Activated B cell treated with CpG ODN at 0.5 μM for 24 hours (primary cell): ENCODE results near the gene ACTN1. TPM values are rescaled to one million over a fixed set of nuclear protein-coding genes. Genes with fewer than 3 reads are reported as not detected.
"Not testable (repeated sequence)": the region's sequence is repeated elsewhere in the genome, so short reads cannot be mapped to it uniquely, and the experiment has no call there.

Experiments
- ATAC-seq: fragments of 200-7000 bp; cut with Tn5 transposase; one replicate; pipeline ENCODE4 v1.10.0; 2021; ENCODE audit warnings: low read depth, mild to moderate bottlenecking, moderate library complexity
- CTCF ChIA-PET: fragments of 350-600 bp; sonication (Branson Sonifier 250); formaldehyde crosslinking; loops from one replicate; lab custom pipeline; 2021; ENCODE audit warnings: antibody characterized with exemption; lab: Charles Lee
- POLR2A ChIA-PET: fragments of 350-600 bp; sonication (Branson Sonifier 250); formaldehyde crosslinking; loops from one replicate; lab custom pipeline; 2021; ENCODE audit warnings: antibody characterized with exemption; lab: Charles Lee
- DNase-seq: peaks from one replicate; pipeline ENCODE4 v3.0.0; 2022
- H3K27ac Mint-ChIP-seq: one replicate; pipeline ENCODE4 v1.8.0; 2020; ENCODE audit warnings: mixed read lengths
- H3K27me3 Mint-ChIP-seq: one replicate; pipeline ENCODE4 v1.8.0; 2021; ENCODE audit warnings: mixed read lengths
- H3K36me3 Mint-ChIP-seq: one replicate; pipeline ENCODE4 v1.8.0; 2021; ENCODE audit warnings: low read depth, mixed read lengths
- H3K4me1 Mint-ChIP-seq: one replicate; pipeline ENCODE4 v1.8.0; 2021; ENCODE audit warnings: mixed read lengths
- H3K4me3 Mint-ChIP-seq: one replicate; pipeline ENCODE4 v1.8.0; 2020; ENCODE audit warnings: mild to moderate bottlenecking, mixed read lengths
- H3K9me3 Mint-ChIP-seq: one replicate; pipeline ENCODE4 v1.8.0; 2020; ENCODE audit warnings: mixed read lengths
- intact Hi-C: fragments of 100-400 bp; cut with micrococcal nuclease; formaldehyde crosslinking; loops from one replicate; pipeline ENCODE4 v1.15.1; 2024
- total RNA-seq: library from RNA; stranded (reverse); gene quantifications from 2 replicates; pipeline ENCODE4 v1.2.3, GENCODE V29; 2022
- TF ChIP-seq, protein P1 (sequence below): fragments of 200-600 bp; IDR thresholded peaks from one replicate; pipeline ENCODE4 v1.8.0; 2022; ENCODE audit warnings: antibody characterized with exemption, mild to moderate bottlenecking

ACTN1 gene
- total RNA-seq, 1 donor from 2014 or later, result 0.22 TPM

DNA sequence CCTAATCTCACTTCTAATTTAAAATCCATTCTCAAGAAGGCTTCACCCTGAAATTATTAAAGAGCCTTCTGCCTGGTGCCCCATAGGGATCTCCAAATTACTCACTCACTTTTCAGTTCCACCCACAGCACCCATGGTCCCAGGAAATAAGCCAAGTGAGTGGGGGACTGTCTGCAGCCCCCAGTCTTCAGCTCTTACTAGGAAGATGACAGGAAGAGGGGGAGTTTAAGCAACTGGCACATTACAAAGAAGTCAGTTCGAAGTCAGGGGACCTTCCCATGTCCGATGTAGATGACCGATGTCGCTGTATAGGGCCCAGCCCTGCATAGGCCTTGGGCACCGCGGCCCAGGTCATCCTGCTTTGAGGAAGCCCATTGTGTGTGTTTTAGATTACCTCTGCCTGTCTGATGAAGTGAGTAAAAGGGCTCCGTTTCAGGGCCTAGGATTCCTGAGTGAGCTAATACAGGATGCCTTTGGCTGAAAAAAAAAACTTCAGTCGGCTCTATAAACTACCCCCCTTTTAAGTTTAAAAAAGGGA lies 1.9 kb downstream of the ACTN1 start:
- H3K4me3 Mint-ChIP-seq, result no peak overlapping the region
- POLR2A ChIA-PET, result no interaction called here
- ATAC-seq (no peak), DNase-seq (no peak)
- TF ChIP-seq, protein P1, sequence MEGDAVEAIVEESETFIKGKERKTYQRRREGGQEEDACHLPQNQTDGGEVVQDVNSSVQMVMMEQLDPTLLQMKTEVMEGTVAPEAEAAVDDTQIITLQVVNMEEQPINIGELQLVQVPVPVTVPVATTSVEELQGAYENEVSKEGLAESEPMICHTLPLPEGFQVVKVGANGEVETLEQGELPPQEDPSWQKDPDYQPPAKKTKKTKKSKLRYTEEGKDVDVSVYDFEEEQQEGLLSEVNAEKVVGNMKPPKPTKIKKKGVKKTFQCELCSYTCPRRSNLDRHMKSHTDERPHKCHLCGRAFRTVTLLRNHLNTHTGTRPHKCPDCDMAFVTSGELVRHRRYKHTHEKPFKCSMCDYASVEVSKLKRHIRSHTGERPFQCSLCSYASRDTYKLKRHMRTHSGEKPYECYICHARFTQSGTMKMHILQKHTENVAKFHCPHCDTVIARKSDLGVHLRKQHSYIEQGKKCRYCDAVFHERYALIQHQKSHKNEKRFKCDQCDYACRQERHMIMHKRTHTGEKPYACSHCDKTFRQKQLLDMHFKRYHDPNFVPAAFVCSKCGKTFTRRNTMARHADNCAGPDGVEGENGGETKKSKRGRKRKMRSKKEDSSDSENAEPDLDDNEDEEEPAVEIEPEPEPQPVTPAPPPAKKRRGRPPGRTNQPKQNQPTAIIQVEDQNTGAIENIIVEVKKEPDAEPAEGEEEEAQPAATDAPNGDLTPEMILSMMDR, result no peak
- intact Hi-C loops, result no loop called here
- H3K27me3 Mint-ChIP-seq, result peaks cover 32% of the 10 kb centered on the region
- peaks cover 4% of the 10 kb centered on the region for H3K9me3 Mint-ChIP-seq
- peaks cover 16% of the 10 kb centered on the region for H3K4me1 Mint-ChIP-seq
- no peaks in the 10 kb centered on the region for H3K36me3 Mint-ChIP-seq
- H3K27ac Mint-ChIP-seq, result no peak overlapping the region
- CTCF ChIA-PET, result no interaction called here

DNA sequence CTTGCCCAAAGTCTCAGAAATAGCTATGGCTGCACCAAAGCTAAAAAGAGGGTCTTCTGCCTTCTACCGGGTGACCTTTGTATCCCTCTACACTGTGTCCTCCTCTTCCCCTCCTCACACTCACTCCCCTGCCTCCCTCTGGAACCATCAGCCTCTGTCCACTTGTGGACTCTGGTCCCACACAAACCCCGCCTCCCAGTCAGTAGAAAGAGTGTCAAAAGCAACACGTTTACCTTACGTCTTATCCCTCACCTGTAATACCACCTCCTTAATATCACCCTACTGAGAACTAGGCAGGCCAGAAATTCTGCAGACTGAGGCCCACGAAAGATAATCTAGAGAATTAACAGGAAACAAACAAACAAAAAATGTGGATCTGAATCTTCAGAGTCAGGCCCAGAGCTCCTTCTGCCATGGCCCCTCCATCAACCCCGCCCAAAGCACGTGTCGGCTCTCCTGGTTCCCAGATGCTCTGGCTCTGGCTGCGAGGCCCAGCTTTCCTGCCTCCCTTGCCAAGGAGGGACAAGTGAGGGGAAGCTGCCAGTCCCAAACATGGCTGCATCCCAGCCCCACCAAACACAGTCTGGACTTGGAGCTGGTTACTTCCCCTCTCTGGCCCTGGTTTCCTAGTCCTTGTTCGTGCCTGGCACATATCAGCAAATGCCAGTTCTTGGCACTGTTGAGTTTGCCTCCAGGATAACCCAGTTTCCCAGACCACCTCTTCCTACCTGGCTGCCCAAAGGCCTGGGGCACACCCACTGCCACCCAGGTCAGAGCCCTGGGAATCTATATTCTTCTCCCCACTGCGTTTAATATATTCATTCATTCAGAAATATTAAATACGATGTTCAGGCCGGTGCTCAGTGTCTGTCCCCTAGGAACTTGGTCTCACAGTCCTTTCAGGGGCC lies 2.7 kb downstream of the ACTN1 start:
- ATAC-seq, result no peak

DNA sequence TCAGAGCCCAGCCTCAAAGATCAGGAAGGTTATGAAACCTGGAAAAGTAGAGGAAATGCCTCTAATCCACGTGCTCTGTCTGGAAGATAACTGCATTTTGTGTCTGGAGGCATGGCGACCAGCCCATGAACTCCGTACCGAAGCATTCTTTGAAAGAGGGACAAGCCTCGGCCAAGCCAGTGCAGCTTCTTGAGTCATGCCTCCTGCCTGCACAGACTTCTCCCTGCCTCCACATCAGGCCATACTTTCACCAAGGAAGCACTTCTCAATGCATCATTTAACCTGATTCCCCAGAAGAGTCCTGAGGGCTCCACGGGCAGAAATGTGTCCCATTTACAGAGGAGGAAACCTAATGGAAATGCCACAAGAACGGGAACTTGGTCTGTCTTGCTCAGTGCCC lies 3.4 kb downstream of the ACTN1 start:
- Mint-ChIP-seq H3K27ac (no peak overlapping the region), H3K36me3 (no peaks in the 10 kb centered on the region), H3K4me1 (peaks cover 16% of the 10 kb centered on the region), H3K4me3 (no peak overlapping the region), H3K9me3 (peaks cover 4% of the 10 kb centered on the region), H3K27me3 (peaks cover 23% of the 10 kb centered on the region)
- ChIA-PET CTCF (no interaction called here), POLR2A (no interaction called here)
- ATAC-seq (no peak), DNase-seq (no peak)
- intact Hi-C loops, result no loop called here
- TF ChIP-seq, protein P1, result no peak

More for the DNA sequence above, 2.7 kb downstream of the ACTN1 start:
- peak overlapping the region; percentile 50 for H3K4me3 Mint-ChIP-seq
- CTCF ChIA-PET, result no interaction called here
- DNase-seq, result no peak
- no peaks in the 10 kb centered on the region for H3K36me3 Mint-ChIP-seq
- POLR2A ChIA-PET, result no interaction called here
- peaks cover 28% of the 10 kb centered on the region for H3K27me3 Mint-ChIP-seq
- H3K4me1 Mint-ChIP-seq, result peaks cover 16% of the 10 kb centered on the region
- TF ChIP-seq, protein P1, result no peak
- intact Hi-C loops, result no loop called here
- H3K9me3 Mint-ChIP-seq, result peaks cover 4% of the 10 kb centered on the region
- H3K27ac Mint-ChIP-seq, result no peak overlapping the region

DNA sequence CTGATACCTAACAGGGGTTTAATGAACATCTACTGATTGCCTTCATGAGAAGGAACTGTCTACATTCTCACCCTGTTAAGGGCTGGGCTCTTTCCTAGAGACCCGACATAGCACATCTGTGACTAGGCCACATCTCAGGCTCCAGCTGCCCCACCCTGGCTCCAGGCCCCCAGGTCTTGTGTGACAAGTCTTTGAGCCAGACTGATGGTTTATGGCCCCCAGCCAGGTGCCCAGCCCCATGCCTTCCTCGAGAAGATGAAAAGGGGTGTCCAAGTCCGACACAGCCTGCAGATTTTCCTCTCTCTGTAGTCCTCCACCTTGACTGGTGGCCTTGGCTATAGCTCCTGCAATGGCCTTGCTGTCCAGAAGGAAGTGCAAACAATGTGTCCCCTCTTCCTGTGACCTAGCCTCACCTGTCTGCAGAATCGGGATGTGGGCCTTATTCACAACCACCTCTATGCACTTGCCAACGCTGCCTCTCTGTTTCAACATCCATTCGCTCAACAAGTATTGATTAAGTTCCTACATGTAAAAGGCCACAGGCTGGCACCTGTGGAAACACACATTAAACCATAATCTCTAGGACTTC lies 4.2 kb downstream of the ACTN1 start:
- intact Hi-C loops, result no loop called here
- Mint-ChIP-seq H3K9me3 (peaks cover 4% of the 10 kb centered on the region), H3K4me3 (no peak overlapping the region), H3K4me1 (peaks cover 11% of the 10 kb centered on the region), H3K27ac (no peak overlapping the region), H3K36me3 (no peaks in the 10 kb centered on the region), H3K27me3 (peaks cover 18% of the 10 kb centered on the region)
- ChIA-PET CTCF (no interaction called here), POLR2A (interaction anchor here (0.8 kb wide), 1 partner anchor 123 kb away, joined by 3 read pairs; no protein-coding TSS in a partner anchor)
- no peak for ATAC-seq
- TF ChIP-seq, protein P1, result no peak
- no peak for DNase-seq

DNA sequence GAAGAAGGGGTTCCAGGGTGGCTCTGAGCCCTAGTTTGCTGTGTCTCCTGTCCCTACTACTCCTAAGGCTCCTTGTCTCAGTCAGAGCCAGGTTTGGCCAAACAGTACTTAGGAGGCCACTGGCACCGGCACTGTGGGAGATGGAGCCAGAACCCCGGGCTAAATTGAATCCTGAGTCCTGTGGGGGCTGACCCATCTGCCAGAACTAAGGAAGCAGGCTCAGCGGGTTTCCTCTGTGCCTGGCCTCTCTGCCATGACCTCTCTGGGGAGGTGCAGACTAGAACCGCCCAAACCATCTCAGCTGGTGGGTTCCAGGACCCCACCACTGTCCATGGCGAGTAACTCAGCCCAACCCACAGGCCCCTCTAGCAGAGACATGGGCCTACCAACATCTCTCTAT lies 5.5 kb downstream of the ACTN1 start:
- Mint-ChIP-seq H3K9me3 (peaks cover 4% of the 10 kb centered on the region), H3K4me1 (peaks cover 8% of the 10 kb centered on the region), H3K36me3 (no peaks in the 10 kb centered on the region), H3K27me3 (peaks cover 18% of the 10 kb centered on the region), H3K27ac (no peak overlapping the region), H3K4me3 (no peak overlapping the region)
- CTCF ChIA-PET, result no interaction called here
- intact Hi-C loops, result no loop called here
- TF ChIP-seq, protein P1, result no peak
- DNase-seq (no peak), ATAC-seq (no peak)
- POLR2A ChIA-PET, result no interaction called here

DNA sequence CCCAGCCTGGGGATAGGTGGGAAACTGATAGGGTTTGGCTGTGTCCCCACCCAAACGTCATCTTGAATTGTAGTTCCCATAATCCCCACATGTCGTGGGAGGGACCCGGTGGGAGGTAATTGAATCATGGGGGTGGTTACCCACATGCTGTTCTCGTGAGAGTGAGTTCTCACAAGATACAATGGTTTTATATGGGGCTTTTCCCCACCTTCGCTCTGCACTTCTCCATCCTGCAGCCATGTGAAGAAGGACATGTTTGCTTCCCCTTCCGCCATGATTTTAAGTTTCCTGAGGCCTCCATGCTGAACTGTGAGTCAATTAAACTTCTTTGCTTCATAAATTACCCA lies 5.9 kb downstream of the ACTN1 start:
- DNase-seq, H3K36me3 Mint-ChIP-seq, POLR2A ChIA-PET, intact Hi-C loops, H3K27ac Mint-ChIP-seq, H3K4me3 Mint-ChIP-seq, H3K4me1 Mint-ChIP-seq, H3K9me3 Mint-ChIP-seq, CTCF ChIA-PET, ATAC-seq: not testable (repeated sequence)
- peaks cover 18% of the 10 kb centered on the region for H3K27me3 Mint-ChIP-seq
